SK-N-SH (cell line): ENCODE results near the gene DUSP9. TPM values are rescaled to one million over a fixed set of nuclear protein-coding genes. Genes with fewer than 3 reads are reported as not detected.

ENCODE experiments used
- CTCF ChIA-PET: fragments of 300-600, 350-600 bp; formaldehyde crosslinking; extraction: SDS; loops from one replicate; lab custom pipeline; 2021; lab: Yijun Ruan, JAX
- POLR2A ChIA-PET: fragments of 350-600 bp; sonication (Branson Sonifier 250); formaldehyde crosslinking; extraction: SDS; loops from one replicate; lab custom pipeline; 2020; ENCODE audit warnings: antibody characterized with exemption, inconsistent platforms; lab: Yijun Ruan, JAX
- DNase-seq: peaks from one replicate; pipeline ENCODE4 v3.0.0; 2012
- H2AFZ ChIP-seq: fragments of 200-600 bp; sonication (generic); 2 replicates; pipeline ENCODE4 v1.8.1; 2016; ENCODE audit warnings: antibody characterized with exemption, mild to moderate bottlenecking, low read depth
- H3F3A ChIP-seq: fragments of 200-600 bp; sonication (generic); replicated peaks from 2 replicates; pipeline ENCODE3; 2016; ENCODE audit warnings: antibody characterized with exemption, mild to moderate bottlenecking; ENCODE audit not compliant: insufficient read depth
- H3K27ac ChIP-seq, 2 experiments: fragments of 200-500 bp in 1 of 2; fragments of 200-600 bp in 1 of 2; sonication (Bioruptor generic) in 1 of 2; sonication (generic), shearing (Covaris generic) in 1 of 2; 2 replicates each; pipeline versions ENCODE4 v1.5.1 to v1.6.1; 2014 to 2016; ENCODE audit warnings: low read depth in 2 of 2, inconsistent platforms in 1 of 2, low read length in 1 of 2, mild to moderate bottlenecking in 1 of 2, mixed read lengths in 1 of 2
- H3K27me3 ChIP-seq: fragments of 200-600 bp; sonication (generic), shearing (Covaris generic); 2 replicates; pipeline ENCODE4 v1.6.1; 2016; ENCODE audit warnings: mixed run types; ENCODE audit not compliant: insufficient read depth
- H3K36me3 ChIP-seq, 2 experiments: fragments of 200-500 bp in 1 of 2; fragments of 200-600 bp in 1 of 2; sonication (Bioruptor generic) in 1 of 2; sonication (generic) in 1 of 2; replicated peaks in 1 of 2; 2 replicates each; pipeline versions ENCODE3 to v1.5.1; 2014 to 2016; ENCODE audit warnings: low read length in 1 of 2, mild to moderate bottlenecking in 1 of 2; ENCODE audit not compliant: insufficient read depth in 2 of 2, control insufficient read depth in 1 of 2
- H3K4me1 ChIP-seq, 2 experiments: fragments of 200-500 bp in 1 of 2; fragments of 200-600 bp in 1 of 2; sonication (Bioruptor generic) in 1 of 2; sonication (generic), shearing (Covaris generic) in 1 of 2; 2 replicates each; pipeline versions ENCODE4 v1.5.1 to v1.6.1; 2014 to 2016; ENCODE audit warnings: low read depth in 1 of 2, low read length in 1 of 2, mixed run types in 1 of 2; ENCODE audit not compliant: insufficient read depth in 2 of 2, control insufficient read depth in 1 of 2
- H3K4me2 ChIP-seq: fragments of 200-600 bp; sonication (generic), shearing (Covaris generic); 2 replicates; pipeline ENCODE4 v1.6.1; 2017; ENCODE audit warnings: mixed run types
- H3K4me3 ChIP-seq, 2 experiments: fragments of 200-500 bp in 1 of 2; fragments of 200-600 bp in 1 of 2; sonication (Bioruptor generic) in 1 of 2; sonication (generic), shearing (Covaris generic) in 1 of 2; 2 replicates each; pipeline versions ENCODE4 v1.5.1 to v1.8.1; 2014 to 2016; ENCODE audit warnings: low read depth in 2 of 2, inconsistent platforms in 1 of 2, low read length in 1 of 2, mild to moderate bottlenecking in 1 of 2, mixed read lengths in 1 of 2, moderate library complexity in 1 of 2
- H3K79me2 ChIP-seq: fragments of 200-600 bp; sonication (generic); 2 replicates; pipeline ENCODE4 v1.8.1; 2017; ENCODE audit warnings: mild to moderate bottlenecking; ENCODE audit not compliant: insufficient read depth
- H3K9ac ChIP-seq: fragments of 200-600 bp; sonication (generic); 2 replicates; pipeline ENCODE4 v1.6.1; 2017; ENCODE audit warnings: mixed run types
- H3K9me2 ChIP-seq: fragments of 200-600 bp; sonication (generic); 2 replicates; pipeline ENCODE4 v1.6.1; 2017; ENCODE audit warnings: mixed run types
- H3K9me3 ChIP-seq: fragments of 200-600 bp; sonication (generic); 2 replicates; pipeline ENCODE4 v1.6.1; 2017; ENCODE audit warnings: mixed run types, mild to moderate bottlenecking, moderate library complexity
- H4K20me1 ChIP-seq: fragments of 200-600 bp; sonication (generic); 2 replicates; pipeline ENCODE4 v1.6.1; 2017; ENCODE audit warnings: mild to moderate bottlenecking, mixed run types; ENCODE audit not compliant: insufficient read depth
- CHD2 ChIP-seq: fragments of 150-350 bp; IDR thresholded peaks from 2 replicates; pipeline ENCODE4 v1.6.1; 2018; ENCODE audit warnings: low read length; ENCODE audit not compliant: partially characterized antibody
- CTCF ChIP-seq: fragments of 200-600 bp; sonication (generic); IDR thresholded peaks from 2 replicates; pipeline ENCODE4 v1.6.1; 2017; ENCODE audit warnings: antibody characterized with exemption, mild to moderate bottlenecking, moderate library complexity
- EZH2phosphoT487 ChIP-seq: fragments of 200-600 bp; sonication (generic); IDR thresholded peaks from 2 replicates; pipeline ENCODE4 v1.6.1; 2017; ENCODE audit warnings: low read depth, mixed run types, mild to moderate bottlenecking, antibody characterized with exemption, moderate library complexity, borderline replicate concordance
- IRF3 ChIP-seq: fragments of 150-350 bp; IDR thresholded peaks from 2 replicates; pipeline ENCODE4 v1.6.1; 2016; ENCODE audit warnings: mild to moderate bottlenecking, low read depth, low read length
- JUND ChIP-seq: IDR thresholded peaks from 2 replicates; pipeline ENCODE4 v1.4.0; 2012
- NRF1 ChIP-seq: IDR thresholded peaks from 2 replicates; pipeline ENCODE4 v1.6.1; 2012; ENCODE audit warnings: low read depth, mild to moderate bottlenecking, low read length
- RCOR1 ChIP-seq: fragments of 150-350 bp; IDR thresholded peaks from 2 replicates; pipeline ENCODE4 v1.6.1; 2017; ENCODE audit warnings: antibody characterized with exemption, low read length
- RXRA ChIP-seq: IDR thresholded peaks from 2 replicates; pipeline ENCODE4 v1.4.0; 2012; ENCODE audit warnings: low read depth, mild to moderate bottlenecking, borderline replicate concordance
- SIN3A ChIP-seq: IDR thresholded peaks from 2 replicates; pipeline ENCODE4 v1.6.1; 2012; ENCODE audit warnings: low read depth, mild to moderate bottlenecking, low read length, moderate library complexity, borderline replicate concordance
- TAF1 ChIP-seq: IDR thresholded peaks from 2 replicates; pipeline ENCODE4 v1.6.1; 2012; ENCODE audit warnings: low read depth, mild to moderate bottlenecking, low read length, moderate library complexity, borderline replicate concordance
- TCF12 ChIP-seq: IDR thresholded peaks from 2 replicates; pipeline ENCODE4 v1.4.0; 2012
- TEAD4 ChIP-seq: IDR thresholded peaks from 2 replicates; pipeline ENCODE4 v1.4.0; 2012; ENCODE audit warnings: mild to moderate bottlenecking, borderline replicate concordance; ENCODE audit not compliant: insufficient read depth
- YY1 ChIP-seq: IDR thresholded peaks from 2 replicates; pipeline ENCODE4 v1.4.0; 2012; ENCODE audit warnings: low read depth, mild to moderate bottlenecking
- WGBS: methylation state at CpG from one replicate; pipeline ENCODE4 v1.1.6; 2017; ENCODE audit warnings: low lambda C conversion rate; 5-methylcytosine and 5-hydroxymethylcytosine counted together
- polyA plus RNA-seq, 3 experiments: library from polyadenylated mRNA; depleted of rRNA; stranded (reverse); fragments of >200 nt; gene quantifications; 2 replicates each; pipeline ENCODE4 v1.2.3, GENCODE V29; 2012
- TF ChIP-seq, protein P1 (sequence below): fragments of 150-350 bp; IDR thresholded peaks from 2 replicates; pipeline ENCODE4 v1.6.1; 2017; ENCODE audit warnings: antibody characterized with exemption, low read length, low read depth, borderline replicate concordance
- TF ChIP-seq, protein P2 (sequence below): IDR thresholded peaks from 2 replicates; pipeline ENCODE4; 2012
- TF ChIP-seq, protein P3 (sequence below): IDR thresholded peaks from 2 replicates; pipeline ENCODE4 v1.4.0; 2012; ENCODE audit warnings: low read depth, borderline replicate concordance
- TF ChIP-seq, protein P4 (sequence below): IDR thresholded peaks from 2 replicates; pipeline ENCODE4 v1.6.1; 2012; ENCODE audit warnings: mild to moderate bottlenecking, low read depth, low read length, moderate library complexity

DUSP9 gene
- polyA plus RNA-seq, 1 of the 3 experiments (the other 2 are of a cell fraction), result 0.05 TPM

DNA sequence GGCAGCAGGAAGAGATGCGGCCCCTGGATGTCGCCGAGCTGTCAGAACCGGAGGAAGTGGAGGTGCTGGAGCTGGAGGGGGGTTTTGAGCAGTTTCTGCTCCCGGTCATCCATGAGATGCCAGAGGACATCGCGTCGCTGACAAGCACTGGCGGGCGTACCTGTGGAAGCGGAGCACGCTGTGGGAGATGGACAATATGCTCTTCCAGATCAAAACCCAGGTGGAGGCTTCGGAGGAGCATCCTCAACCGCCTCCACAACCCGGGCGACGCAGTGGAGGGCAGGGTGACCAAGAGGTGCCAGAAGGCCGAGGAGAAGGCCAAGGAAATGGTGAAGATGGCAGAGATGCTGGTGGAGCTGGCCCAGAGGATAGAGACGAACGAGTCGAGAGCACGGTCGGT lies 40.5 kb upstream of the DUSP9 start:
- POLR2A ChIA-PET, result no interaction called here
- TF ChIP-seq TCF12 (no peak), YY1 (no peak), SIN3A (no peak), RXRA (no peak), TEAD4 (no peak), JUND (no peak), IRF3 (no peak), RCOR1 (no peak), CTCF (no peak), NRF1 (no peak), CHD2 (no peak)
- TF ChIP-seq, protein P1, sequence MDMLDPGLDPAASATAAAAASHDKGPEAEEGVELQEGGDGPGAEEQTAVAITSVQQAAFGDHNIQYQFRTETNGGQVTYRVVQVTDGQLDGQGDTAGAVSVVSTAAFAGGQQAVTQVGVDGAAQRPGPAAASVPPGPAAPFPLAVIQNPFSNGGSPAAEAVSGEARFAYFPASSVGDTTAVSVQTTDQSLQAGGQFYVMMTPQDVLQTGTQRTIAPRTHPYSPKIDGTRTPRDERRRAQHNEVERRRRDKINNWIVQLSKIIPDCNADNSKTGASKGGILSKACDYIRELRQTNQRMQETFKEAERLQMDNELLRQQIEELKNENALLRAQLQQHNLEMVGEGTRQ, result no peak
- TF ChIP-seq, protein P2, sequence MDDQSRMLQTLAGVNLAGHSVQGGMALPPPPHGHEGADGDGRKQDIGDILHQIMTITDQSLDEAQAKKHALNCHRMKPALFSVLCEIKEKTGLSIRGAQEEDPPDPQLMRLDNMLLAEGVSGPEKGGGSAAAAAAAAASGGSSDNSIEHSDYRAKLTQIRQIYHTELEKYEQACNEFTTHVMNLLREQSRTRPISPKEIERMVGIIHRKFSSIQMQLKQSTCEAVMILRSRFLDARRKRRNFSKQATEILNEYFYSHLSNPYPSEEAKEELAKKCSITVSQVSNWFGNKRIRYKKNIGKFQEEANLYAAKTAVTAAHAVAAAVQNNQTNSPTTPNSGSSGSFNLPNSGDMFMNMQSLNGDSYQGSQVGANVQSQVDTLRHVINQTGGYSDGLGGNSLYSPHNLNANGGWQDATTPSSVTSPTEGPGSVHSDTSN, result no peak
- TF ChIP-seq, all 33 proteins: peak for 0
- no peaks in the 10 kb centered on the region for H3K9me2 ChIP-seq
- 45% methylated on average over 23 of the region's 23 CpGs for WGBS
- no peak overlapping the region for H3K27ac ChIP-seq
- H3K9ac ChIP-seq, result no peak overlapping the region
- no peaks in the 10 kb centered on the region for H3K36me3 ChIP-seq
- H3K79me2 ChIP-seq, result no peaks in the 10 kb centered on the region
- no peaks in the 10 kb centered on the region for H3K9me3 ChIP-seq
- H4K20me1 ChIP-seq, result no peaks in the 10 kb centered on the region
- DNase-seq, result no peak
- CTCF ChIA-PET, result interaction anchor here (1.0 to 13.0 kb wide), 4 partner anchors 14 to 60 kb away, joined by 3 to 128 read pairs (median 4); no protein-coding TSS in a partner anchor
- no peak overlapping the region for H3K4me2 ChIP-seq
- peaks cover 0 to 10% of the 10 kb centered on the region in 2 experiments; a peak in 1 of 4 replicates for H3K4me1 ChIP-seq
- no peak overlapping the region for H2AFZ ChIP-seq
- no peak overlapping the region for H3K4me3 ChIP-seq
- peaks cover 26% of the 10 kb centered on the region for H3K27me3 ChIP-seq
- H3F3A ChIP-seq, result no peaks in the 10 kb centered on the region

- ChIA-PET POLR2A (no interaction called here), CTCF (interaction anchor here (1.7 to 13.0 kb wide), 2 partner anchors 43 to 57 kb away, joined by 13 to 128 read pairs; no protein-coding TSS in a partner anchor)
- Histone ChIP-seq H3K4me2 (no peak overlapping the region), H3K36me3 (no peaks in the 10 kb centered on the region), H3K27me3 (peaks cover 39% of the 10 kb centered on the region), H3K79me2 (no peaks in the 10 kb centered on the region), H3K4me1 (peaks cover 0 to 10% of the 10 kb centered on the region in 2 experiments; a peak in 1 of 4 replicates), H3K27ac (no peak overlapping the region), H3K9me3 (no peaks in the 10 kb centered on the region), H3K9ac (no peak overlapping the region), H3K9me2 (no peaks in the 10 kb centered on the region), H2AFZ (no peak overlapping the region), H4K20me1 (no peaks in the 10 kb centered on the region), H3K4me3 (no peak overlapping the region), H3F3A (no peaks in the 10 kb centered on the region)
- DNase-seq, result no peak
- WGBS, result 35% methylated on average over 2 of the region's 2 CpGs
- no peak for TF ChIP-seq EZH2phosphoT487
- TF ChIP-seq, protein P3, sequence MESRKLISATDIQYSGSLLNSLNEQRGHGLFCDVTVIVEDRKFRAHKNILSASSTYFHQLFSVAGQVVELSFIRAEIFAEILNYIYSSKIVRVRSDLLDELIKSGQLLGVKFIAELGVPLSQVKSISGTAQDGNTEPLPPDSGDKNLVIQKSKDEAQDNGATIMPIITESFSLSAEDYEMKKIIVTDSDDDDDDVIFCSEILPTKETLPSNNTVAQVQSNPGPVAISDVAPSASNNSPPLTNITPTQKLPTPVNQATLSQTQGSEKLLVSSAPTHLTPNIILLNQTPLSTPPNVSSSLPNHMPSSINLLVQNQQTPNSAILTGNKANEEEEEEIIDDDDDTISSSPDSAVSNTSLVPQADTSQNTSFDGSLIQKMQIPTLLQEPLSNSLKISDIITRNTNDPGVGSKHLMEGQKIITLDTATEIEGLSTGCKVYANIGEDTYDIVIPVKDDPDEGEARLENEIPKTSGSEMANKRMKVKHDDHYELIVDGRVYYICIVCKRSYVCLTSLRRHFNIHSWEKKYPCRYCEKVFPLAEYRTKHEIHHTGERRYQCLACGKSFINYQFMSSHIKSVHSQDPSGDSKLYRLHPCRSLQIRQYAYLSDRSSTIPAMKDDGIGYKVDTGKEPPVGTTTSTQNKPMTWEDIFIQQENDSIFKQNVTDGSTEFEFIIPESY, result no peak
- TF ChIP-seq RXRA, result no peak
- no peak for TF ChIP-seq TAF1
- TF ChIP-seq, protein P4, sequence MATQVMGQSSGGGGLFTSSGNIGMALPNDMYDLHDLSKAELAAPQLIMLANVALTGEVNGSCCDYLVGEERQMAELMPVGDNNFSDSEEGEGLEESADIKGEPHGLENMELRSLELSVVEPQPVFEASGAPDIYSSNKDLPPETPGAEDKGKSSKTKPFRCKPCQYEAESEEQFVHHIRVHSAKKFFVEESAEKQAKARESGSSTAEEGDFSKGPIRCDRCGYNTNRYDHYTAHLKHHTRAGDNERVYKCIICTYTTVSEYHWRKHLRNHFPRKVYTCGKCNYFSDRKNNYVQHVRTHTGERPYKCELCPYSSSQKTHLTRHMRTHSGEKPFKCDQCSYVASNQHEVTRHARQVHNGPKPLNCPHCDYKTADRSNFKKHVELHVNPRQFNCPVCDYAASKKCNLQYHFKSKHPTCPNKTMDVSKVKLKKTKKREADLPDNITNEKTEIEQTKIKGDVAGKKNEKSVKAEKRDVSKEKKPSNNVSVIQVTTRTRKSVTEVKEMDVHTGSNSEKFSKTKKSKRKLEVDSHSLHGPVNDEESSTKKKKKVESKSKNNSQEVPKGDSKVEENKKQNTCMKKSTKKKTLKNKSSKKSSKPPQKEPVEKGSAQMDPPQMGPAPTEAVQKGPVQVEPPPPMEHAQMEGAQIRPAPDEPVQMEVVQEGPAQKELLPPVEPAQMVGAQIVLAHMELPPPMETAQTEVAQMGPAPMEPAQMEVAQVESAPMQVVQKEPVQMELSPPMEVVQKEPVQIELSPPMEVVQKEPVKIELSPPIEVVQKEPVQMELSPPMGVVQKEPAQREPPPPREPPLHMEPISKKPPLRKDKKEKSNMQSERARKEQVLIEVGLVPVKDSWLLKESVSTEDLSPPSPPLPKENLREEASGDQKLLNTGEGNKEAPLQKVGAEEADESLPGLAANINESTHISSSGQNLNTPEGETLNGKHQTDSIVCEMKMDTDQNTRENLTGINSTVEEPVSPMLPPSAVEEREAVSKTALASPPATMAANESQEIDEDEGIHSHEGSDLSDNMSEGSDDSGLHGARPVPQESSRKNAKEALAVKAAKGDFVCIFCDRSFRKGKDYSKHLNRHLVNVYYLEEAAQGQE, result no peak
Observed at GRCh38 chrX:153608376-153608775, 38.6 kb upstream of the DUSP9 start.
